ENCODE data around the gene CHD3. TPM values are rescaled to one million over a fixed set of nuclear protein-coding genes. Genes with fewer than 3 reads are reported as not detected.

The CHD3 gene
- total RNA-seq, 2 donors from 2014 or later: 17.6 to 44.7 TPM

GRCh38 chr17:7844292-7845154 is 44.1 kb upstream of the CHD3 start:
- peak overlapping the region; percentile 98 to 100 for H3K27ac ChIP-seq
- DNase-seq (ENCODE audit: low spot score): peak; percentile 97
- no peaks in the 10 kb centered on the region for H3K27me3 ChIP-seq
- peaks cover 0 to 33% of the 10 kb centered on the region in 2 donors for H3K4me1 ChIP-seq
- H3K36me3 ChIP-seq: peaks cover 27% of the 10 kb centered on the region
- no peaks in the 10 kb centered on the region for H3K9me3 ChIP-seq
- H3K4me3 ChIP-seq: peak overlapping the region; percentile 56 to 73
- no peak for TF ChIP-seq CTCF (IDR thresholded peaks at IDR 0.05)

- H3K9me3 ChIP-seq: no peaks in the 10 kb centered on the region
- peak overlapping the region; percentile 98 to 100 for H3K27ac ChIP-seq
- peaks cover 37% of the 10 kb centered on the region for H3K36me3 ChIP-seq
- peaks cover 0 to 24% of the 10 kb centered on the region in 2 donors for H3K4me1 ChIP-seq
- H3K27me3 ChIP-seq: no peaks in the 10 kb centered on the region
- no peak for TF ChIP-seq CTCF (IDR thresholded peaks at IDR 0.05)
- H3K4me3 ChIP-seq: peak overlapping the region; percentile 5 to 73
- DNase-seq (ENCODE audit: low spot score): no peak
Observed at GRCh38 chr17:7845359-7846062, 43.1 kb upstream of the CHD3 start.

DNA sequence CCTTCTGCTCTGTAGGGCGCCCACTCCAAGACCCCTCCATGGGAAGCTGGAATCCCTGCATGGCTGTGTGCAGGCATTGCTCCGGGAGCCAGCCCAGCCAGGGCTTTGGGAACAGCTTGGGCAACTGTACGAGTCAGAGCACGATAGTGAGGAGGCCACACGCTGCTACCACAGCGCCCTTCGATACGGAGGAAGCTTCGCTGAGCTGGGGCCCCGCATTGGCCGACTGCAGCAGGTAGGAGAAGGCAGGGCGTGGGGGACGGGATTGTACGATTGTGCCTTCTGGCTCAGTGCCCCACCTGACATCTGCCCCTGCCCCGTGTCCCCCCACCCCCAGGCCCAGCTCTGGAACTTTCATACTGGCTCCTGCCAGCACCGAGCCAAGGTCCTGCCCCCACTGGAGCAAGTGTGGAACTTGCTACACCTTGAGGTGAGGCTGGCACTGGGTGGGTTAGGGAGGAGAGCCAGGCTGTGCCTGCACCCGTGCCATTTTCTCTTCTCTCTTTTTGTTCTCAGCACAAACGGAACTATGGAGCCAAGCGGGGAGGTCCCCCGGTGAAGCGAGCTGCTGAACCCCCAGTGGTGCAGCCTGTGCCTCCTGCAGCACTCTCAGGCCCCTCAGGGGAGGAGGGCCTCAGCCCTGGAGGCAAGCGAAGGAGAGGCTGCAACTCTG is 42.4 kb upstream of the CHD3 start:
- H3K27me3 ChIP-seq: no peaks in the 10 kb centered on the region
- TF ChIP-seq CTCF (IDR thresholded peaks at IDR 0.05): no peak
- peaks cover 0 to 17% of the 10 kb centered on the region in 2 donors for H3K4me1 ChIP-seq
- H3K4me3 ChIP-seq: no peak overlapping the region
- no peak for DNase-seq (ENCODE audit: low spot score)
- H3K9me3 ChIP-seq: no peaks in the 10 kb centered on the region
- peaks cover 44% of the 10 kb centered on the region for H3K36me3 ChIP-seq
- no peak overlapping the region for H3K27ac ChIP-seq

GRCh38 chr17:7846765-7847661 is 41.6 kb upstream of the CHD3 start:
- Histone ChIP-seq H3K4me3 (no peak overlapping the region), H3K9me3 (no peaks in the 10 kb centered on the region), H3K4me1 (peaks cover 0 to 16% of the 10 kb centered on the region in 2 donors), H3K27ac (no peak overlapping the region), H3K36me3 (peaks cover 47% of the 10 kb centered on the region), H3K27me3 (no peaks in the 10 kb centered on the region)
- TF ChIP-seq CTCF (IDR thresholded peaks at IDR 0.05): no peak
- no peak for DNase-seq (ENCODE audit: low spot score)

- DNase-seq (ENCODE audit: low spot score): no peak
- Histone ChIP-seq H3K27ac (no peak overlapping the region), H3K36me3 (peaks cover 59% of the 10 kb centered on the region), H3K4me1 (peaks cover 0 to 22% of the 10 kb centered on the region in 2 donors), H3K4me3 (no peak overlapping the region), H3K27me3 (no peaks in the 10 kb centered on the region), H3K9me3 (no peaks in the 10 kb centered on the region)
- no peak for TF ChIP-seq CTCF (IDR thresholded peaks at IDR 0.05)
Observed at GRCh38 chr17:7848131-7848579, 40.4 kb upstream of the CHD3 start.

Measured in right atrium auricular region (tissue), 2 donors.